Activated naive CD8-positive, alpha-beta T cell treated with anti-CD3 and anti-CD28 coated beads, Interleukin-2, amount 50 U/mL, for 16 hours (primary cell): ENCODE results near the gene IKBKE.

Experiments used
- DNase-seq: peaks from one replicate; pipeline ENCODE4 v3.0.0-alpha.2; 2020; ENCODE audit warnings: low read depth, low spot score

Gene IKBKE

GRCh38 chr1:206511362-206512057 is 41.2 kb downstream of the IKBKE start:
- DNase-seq: no peak

DNA sequence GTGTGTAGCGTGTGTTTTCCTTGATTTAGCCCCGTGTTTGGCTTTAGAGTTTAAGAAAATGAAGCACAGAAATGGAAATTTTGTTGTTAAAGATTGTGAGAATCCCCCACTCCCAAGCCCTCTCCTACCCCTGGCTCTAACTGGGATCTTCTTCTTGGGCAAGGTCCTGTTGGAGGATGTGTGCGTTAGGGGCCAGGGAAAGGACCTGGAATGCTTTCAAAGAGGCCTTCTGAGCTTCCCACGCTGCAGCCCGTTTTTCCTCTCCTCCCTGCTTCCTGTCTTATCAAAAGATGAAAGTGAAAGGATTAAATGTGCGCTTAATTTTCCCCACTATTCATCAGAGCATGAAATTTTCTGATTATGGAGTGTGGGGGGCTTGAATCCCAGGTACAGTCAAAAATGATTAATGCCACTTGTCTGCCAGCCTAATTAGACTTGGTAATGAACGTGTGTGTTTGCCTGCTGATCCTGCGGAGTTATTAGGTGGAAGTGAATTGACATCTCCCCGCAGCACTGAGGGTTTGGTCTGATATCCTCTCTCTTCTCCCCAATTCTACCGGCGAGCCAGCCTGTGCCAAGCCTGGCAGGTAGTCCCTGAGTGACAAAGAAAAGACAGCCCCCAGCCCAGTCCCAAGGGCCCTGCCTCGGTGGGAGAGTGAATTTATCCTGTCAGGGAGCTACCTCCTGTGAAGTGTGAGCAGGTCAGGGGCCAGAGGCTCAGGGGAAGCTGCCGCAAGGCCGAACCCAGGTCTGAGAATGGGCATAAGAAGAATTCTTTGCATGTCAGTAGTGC is 42.0 kb downstream of the IKBKE start:
- DNase-seq: no peak

- no peak for DNase-seq
Measured at GRCh38 chr1:206512851-206513180, 42.5 kb downstream of the IKBKE start.

DNA sequence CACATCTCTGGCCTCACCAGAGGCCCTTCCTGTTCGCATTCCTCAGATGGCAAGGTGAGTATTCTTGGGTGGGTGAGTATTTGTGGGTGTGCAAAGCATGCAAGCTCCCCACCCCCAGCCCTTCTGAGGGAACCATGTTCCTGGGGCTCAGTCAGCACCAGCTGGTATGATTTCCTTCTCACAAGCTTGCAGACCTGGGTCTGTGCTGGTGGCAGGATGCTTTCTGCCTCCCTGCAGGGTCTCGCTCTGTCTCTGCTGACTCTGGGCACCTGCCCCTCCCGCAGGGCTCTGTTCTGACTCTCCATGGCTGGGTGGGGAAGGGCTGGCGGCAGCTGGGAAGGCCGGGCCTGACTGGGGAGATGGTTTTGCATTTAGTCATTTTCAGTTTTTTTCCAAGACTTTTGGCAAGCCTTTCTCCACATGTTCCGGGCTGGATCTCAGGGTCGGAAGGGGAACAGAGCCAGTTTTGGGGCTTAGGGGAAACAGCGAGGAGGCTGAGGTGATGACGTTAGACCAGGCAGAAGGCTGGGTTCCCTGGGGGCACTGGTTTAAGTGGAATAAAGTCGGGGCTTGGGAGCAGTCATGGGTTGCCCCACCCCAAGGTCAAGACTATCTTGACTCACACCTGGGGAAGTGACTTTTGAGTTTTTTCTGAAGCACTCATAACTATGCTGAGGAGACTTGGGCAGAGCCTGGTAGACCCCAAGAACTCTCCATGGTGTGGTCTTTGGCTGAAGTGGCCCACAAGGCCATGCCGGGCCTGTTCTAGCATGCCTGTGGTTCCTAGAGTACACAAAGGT is 43.2 kb downstream of the IKBKE start:
- DNase-seq: no peak

- no peak for DNase-seq
Measured at GRCh38 chr1:206514813-206515387, 44.6 kb downstream of the IKBKE start.

- DNase-seq: no peak
Measured at GRCh38 chr1:206516728-206516990, 46.4 kb downstream of the IKBKE start.

GRCh38 chr1:206517784-206518183 is 47.5 kb downstream of the IKBKE start:
- no peak for DNase-seq

DNA sequence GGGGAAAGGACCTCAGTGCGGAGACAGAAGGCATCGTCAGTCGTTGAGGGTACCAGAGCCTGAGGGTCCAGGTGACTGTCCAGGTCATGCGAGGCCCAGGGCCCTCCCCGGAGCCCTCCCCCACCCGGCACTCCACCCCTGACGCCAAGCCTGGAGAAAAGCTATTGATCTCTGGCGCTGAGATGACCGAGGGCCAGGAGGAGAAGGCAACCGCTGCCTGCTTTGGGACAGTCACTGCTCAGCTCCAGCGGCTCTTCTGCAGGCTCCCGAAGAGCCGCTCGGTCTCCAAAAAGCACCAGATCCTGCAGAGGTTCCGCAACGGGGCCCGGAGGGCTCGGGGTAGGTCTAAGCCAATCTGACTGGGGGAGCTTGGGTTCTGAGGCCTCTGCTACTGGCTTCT is 47.9 kb downstream of the IKBKE start:
- no peak for DNase-seq

DNA sequence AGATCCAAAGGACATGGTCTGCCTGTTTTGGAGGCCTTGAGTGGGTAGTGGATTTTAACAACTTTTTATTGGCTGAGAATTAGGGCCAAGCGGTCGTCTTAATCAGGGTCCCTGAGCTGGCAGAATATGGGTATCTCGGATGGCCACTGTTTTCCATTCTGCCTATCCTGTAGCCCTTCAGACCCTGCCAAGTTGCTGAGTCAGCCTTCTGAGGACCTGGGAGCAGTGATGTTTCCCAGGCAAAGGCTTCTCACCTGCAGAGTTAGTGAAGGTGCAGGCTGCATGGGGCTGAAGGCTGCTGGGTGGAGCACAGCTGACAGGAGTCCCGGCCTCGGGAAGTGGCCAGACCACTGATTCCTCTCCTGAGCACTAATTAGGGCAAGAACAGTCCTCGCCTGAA is 48.5 kb downstream of the IKBKE start:
- no peak for DNase-seq

DNA sequence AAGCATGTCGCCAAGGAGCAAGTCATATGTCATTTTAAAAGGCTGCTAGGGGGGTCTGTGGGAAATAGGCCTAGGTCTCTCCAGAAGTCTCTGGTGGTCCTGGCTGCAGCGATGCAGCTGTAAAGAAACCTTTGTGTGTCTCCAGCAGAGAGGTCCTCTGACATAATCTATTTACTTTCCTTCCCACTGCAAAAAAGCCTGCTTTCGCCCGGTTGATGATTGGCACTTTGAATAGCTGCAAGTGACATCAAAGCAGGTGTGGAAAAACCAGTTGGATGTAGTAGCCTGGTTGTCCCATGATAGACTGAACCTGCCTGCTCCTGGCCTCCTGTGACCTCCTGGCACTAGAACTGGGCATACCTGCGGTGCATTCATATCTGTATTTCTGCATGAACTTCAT is 50.9 kb downstream of the IKBKE start:
- no peak for DNase-seq

DNA sequence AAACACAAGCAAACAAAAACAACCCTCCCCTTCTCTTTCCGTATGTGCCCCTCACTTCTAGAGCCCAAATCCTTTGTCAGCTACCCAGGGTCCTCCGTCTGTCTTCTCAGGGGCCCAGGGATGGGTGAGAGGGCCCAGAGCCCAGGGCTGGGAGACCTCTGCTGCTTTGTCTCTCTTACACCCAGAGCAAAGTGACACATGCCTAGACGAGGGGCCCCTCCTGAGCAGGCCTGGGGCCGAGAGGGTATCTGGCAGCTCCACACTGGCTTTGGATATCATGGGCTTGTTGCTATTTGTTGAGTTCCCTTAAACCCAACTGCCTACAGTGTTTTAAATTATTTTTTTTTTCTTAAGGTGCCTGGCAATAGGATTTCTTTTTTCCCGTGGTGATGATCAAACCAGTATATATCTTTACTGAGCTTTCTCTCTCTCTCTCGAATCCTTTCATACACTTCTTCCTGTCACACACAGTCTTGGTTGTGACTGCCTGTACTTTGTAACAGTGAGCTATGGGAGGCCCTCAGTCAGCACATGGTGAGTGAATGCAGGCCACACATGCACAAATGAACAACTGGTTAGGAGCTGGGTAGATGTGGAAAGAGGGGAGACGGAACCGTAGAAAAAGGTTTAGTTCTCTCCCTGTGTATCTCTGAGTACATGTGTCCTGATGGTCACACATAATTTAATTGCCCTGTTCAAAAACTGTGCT is 51.6 kb downstream of the IKBKE start:
- no peak for DNase-seq

DNA sequence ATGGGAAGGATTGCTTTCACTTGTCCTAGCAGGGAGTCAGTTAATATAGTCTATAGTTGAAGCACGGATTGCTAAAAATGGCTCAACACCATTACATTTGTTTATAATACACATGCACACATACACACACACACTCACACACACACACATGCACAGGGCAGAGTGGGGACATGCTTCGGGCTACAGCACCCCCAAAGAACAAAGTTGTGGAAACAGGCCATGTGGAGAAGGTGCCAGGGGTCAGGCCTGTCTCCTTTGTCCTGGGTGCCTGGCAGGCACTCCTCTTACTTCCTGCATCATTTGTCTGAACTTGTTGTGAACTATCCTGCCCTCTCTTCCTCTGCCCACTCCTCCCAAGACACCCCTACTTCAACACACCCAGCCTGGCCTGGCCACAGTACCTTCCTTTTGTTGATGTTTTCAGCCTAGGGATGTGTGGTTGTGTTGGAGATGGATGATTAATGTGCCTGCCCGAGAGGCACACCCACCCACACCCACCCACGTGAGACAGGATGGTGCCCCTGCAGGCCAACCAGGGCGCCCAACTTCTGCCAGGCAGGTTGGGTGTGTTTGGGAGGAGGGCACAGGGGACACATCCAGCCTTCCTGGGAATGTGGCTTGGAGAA is 54.6 kb downstream of the IKBKE start:
- no peak for DNase-seq

DNA sequence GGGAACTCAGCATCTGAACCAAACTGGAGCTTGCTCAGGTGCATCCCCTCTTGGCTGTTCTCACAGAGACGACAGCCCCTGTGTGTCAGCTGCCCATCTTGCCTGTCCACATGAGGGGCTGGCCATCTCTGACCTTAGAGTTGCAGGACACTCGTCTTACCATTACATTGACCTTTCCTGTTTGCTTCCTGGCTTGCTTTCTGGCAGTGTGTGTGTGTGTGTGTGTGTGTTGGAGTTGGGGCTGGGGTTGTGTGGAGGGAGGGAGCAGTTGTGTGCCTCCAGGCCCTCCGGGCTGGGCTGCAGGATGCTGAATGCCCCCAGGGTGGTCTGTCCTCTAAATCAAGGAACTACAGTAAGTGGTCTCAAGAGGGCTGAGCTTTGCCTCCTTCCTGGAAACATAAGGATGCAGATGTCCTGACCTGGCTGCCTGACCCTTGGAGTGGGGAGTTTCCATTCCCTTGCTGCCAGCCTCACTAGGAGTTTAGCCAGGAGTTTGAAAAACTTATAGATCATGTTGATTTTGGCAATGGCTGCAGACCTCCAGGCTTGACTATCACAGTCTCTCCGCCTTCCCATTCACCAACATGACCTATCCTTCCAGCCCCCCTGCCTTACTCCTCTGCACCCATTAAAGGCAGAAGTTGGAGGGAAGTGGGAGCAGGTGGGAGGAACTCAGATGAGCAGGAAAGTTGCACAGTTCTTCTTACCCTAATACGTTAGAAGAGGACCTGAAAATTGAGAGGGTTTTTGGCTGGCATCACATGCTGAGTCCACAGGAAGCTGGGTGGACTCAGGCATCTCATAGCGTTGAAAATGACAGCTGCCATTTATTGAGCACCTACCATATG is 56.0 kb downstream of the IKBKE start:
- DNase-seq: no peak

DNA sequence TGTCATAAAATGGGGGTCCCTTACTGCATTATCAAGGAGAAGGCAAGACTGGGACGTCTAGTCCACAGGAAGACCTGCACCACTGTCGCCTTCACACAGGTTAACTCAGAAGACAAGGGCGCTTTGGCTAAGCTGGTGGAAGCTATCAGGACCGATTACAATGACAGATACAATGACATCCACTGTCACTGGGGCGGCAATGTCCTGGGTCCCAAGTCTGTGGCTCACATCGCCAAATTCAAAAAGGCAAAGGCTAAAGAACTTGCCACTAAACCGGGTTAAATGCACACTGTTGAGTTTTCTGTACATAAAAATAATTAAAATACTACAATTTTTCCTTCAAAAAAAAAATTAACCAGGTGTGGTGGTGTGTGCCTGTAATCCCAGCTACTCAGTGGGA is 59.1 kb downstream of the IKBKE start:
- no peak for DNase-seq

DNA sequence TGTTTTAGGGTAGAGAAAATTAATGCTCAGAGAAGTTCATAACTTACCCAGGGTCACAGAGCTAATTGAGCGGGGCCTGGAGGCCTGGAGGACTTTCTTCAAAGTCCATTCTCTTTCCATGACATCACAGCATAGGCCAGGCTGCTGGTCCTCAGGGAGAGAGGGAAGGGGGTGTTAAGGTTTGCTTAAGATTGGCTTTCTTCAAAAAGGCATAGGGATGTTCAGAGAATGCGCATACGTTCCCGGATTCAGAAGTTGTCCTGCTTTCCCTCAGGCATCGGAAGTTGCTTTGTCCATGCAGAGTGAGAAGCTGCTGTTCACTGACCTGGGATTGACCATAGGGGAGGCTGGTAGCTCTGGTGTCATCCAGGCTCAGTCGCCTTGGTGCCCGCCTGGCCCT is 62.1 kb downstream of the IKBKE start:
- DNase-seq: no peak

GRCh38 chr1:206534552-206534951 is 64.3 kb downstream of the IKBKE start:
- no peak for DNase-seq

DNA sequence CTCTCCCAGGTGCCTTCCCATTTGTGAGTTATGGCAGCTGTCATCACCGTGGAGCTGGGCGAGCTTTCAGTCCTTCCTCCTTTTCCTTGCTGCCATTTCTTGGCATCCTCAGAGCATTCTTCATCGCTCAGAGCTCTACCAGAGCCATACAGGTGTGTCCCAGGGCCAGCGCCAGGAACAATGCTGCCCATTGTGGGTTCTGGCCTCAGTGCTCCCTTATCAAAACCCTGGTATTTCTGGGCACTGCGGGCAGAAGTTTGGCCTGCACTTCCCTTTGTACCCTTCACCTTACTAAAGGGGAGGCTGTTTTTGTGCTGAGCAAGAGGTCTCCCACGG is 65.5 kb downstream of the IKBKE start:
- DNase-seq: no peak

GRCh38 chr1:206537141-206537540 is 66.9 kb downstream of the IKBKE start:
- DNase-seq: no peak

DNA sequence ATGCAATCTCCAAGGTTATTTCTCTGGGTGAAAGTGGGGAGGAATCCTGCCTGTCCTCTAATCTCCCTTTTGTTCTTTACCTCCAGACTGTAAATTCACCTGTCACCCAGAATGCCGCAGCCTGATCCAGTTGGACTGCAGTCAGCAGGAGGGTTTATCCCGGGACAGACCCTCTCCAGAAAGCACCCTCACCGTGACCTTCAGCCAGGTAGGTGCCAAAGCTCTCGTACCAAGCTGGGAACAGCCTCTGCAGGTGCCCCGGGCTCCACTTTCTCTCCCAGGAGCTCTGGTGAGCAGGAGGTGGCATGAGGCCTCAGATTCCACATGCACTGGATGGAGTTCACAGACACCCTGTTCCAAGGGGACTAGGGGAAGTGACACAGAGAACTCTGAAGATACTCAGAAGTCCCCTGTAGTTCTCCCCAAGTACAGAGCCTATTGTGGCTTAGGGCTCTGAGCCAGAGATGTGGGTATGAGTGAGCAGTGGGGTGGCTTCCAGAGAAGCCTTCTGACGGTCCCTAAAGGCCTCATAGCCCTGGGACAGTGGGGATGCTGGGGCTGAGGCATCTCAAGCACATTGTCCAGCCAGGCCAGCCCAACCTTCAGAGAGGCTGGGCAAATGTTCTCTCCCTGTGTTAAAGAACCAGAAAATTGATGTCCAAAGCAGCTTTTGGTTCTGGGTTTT is 68.0 kb downstream of the IKBKE start:
- no peak for DNase-seq
